AG09319 (cell line): ENCODE data around the gene SEMA3E.

ENCODE experiments used
- DNase-seq: peaks from one replicate; pipeline ENCODE4 v3.0.0-alpha.2; 2010; ENCODE audit warnings: low read depth; ENCODE audit errors: extremely low read depth
- TF ChIP-seq, protein P1 (sequence below): IDR thresholded peaks from 2 replicates; pipeline ENCODE4 v1.5.1; 2011; ENCODE audit warnings: low read depth, mild to moderate bottlenecking, inconsistent platforms, low read length, moderate library complexity

The SEMA3E gene

DNA sequence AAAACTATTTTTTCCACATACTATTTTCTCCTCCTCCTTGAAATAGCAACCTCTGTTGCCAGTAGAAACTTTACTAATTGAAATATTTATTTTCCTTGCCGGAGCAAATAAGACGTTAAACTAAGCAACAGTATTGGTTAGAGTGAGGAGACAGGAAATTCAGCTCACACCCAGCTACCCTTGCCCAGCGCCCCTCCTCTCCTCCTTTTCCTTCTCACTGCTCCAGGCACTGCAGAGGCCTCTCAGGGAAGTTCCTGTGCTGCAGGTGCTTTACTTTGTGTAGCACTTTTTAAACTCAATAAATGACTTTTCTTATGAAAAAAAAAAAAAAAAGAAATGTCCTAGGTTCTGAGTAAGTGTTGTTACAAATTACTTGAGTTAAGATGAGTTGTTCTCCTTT is 134.0 kb downstream of the SEMA3E start:
- DNase-seq, result no peak
- TF ChIP-seq, protein P1, sequence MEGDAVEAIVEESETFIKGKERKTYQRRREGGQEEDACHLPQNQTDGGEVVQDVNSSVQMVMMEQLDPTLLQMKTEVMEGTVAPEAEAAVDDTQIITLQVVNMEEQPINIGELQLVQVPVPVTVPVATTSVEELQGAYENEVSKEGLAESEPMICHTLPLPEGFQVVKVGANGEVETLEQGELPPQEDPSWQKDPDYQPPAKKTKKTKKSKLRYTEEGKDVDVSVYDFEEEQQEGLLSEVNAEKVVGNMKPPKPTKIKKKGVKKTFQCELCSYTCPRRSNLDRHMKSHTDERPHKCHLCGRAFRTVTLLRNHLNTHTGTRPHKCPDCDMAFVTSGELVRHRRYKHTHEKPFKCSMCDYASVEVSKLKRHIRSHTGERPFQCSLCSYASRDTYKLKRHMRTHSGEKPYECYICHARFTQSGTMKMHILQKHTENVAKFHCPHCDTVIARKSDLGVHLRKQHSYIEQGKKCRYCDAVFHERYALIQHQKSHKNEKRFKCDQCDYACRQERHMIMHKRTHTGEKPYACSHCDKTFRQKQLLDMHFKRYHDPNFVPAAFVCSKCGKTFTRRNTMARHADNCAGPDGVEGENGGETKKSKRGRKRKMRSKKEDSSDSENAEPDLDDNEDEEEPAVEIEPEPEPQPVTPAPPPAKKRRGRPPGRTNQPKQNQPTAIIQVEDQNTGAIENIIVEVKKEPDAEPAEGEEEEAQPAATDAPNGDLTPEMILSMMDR, result no peak

DNA sequence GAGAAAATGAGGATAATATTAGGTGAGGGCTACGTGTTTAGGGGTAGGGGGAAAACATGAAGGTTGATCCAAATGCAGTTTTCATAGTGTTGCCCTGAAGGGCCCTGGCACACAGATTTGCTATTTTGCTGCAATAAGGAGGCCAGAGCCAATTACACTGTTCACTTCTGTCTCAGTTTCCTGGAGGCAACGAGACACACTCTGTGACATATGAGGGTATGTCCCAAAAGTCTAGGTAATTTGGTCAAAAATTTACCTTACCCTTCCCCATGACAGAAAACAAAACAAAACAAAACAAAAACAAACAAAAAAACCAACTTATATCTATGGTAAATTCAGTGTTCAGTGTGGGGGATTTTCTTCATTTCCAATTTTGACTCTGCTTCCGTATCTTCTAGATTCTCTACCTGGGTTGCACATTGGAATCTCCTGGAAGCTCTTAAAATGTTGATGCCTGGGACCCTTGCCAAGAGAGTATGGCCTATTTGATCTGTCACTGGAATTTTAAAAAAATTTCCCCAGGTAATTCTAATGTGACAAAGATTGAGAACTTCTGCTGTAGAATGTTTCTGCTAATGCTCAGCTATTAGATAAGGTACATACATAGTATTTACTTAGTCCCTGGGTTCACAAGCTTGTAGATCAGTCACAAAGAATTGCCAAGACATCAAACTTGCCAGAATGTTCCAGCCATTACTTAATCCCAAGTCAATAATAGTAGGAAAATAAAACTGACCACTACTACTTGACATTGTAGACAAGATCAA is 139.5 kb downstream of the SEMA3E start:
- DNase-seq, result no peak
- TF ChIP-seq, protein P1, result no peak

DNA sequence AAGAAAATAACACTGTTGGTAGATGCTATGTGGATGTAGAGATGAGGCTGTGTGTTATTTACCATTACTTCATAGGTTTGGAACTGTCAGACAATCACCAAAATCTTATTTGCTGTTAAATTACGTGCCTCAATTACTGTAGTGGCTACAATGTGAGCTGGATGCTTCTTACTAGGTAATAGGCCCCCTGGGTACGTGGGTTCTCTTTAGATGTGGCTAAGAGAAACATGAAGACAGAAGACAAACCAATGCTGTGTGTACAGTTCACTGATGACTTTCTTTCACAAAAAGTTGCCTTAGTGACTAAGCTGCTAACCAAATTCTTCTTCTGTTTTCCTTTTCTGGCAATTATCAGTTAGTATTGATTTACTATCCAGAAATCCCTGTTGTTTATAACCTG is 144.6 kb downstream of the SEMA3E start:
- TF ChIP-seq, protein P1, result no peak
- DNase-seq, result no peak

DNA sequence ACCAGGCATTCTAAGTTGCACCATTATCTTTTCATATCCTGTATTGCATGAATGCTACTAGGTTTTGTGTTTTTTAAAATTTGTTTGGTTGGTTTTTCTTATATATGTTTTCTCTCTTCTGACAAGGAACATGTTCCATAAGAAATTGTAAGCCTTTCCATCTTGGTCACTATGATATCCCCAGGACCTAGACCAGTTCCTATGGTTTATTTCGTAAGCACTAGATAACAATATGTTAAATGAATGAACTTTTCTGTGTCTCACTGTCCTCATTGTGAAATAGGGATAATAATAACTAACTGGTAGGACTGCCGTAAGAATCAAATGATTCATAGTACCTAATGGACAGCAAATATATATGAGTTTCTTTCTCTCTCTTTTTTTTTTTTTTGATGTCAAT is 146.3 kb downstream of the SEMA3E start:
- TF ChIP-seq, protein P1, result no peak
- no peak for DNase-seq

DNA sequence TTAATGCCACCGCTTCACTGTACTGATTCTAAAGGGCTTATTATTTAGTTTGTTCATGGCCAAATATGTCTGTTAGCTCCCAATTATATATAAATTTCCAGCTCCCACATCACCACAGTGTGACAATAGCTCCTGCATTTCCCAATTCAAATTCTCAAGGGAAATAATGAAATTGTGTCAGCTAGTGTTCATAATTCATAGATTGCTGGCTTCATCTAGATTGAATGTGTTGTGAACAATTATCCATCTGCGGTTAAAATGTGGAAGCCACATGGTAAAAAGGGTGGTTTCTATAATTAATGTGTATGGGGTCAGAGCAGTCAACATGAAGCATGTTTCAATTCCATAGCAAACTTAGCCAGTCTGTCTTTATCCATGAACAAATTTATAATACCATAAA is 154.3 kb downstream of the SEMA3E start:
- no peak for DNase-seq
- TF ChIP-seq, protein P1, result no peak

DNA sequence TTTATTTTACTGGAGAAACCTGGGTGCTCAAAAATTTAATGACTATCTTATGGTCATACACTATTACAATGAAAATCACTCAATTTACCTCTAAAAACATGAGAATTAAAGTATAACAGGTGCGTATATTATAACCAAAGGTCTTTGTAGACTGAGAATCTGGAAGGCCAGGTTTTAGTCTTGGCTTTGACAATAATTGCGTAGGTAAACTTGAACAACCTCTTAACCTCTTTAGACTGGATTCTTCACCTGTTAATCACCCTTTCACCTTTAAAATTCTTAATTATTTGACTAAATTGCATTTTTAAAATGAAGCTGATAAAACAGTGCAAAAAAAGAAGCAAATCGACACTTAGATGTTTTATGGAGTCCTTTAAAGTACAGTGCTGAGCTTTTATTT is 156.1 kb downstream of the SEMA3E start:
- TF ChIP-seq, protein P1, result no peak

DNA sequence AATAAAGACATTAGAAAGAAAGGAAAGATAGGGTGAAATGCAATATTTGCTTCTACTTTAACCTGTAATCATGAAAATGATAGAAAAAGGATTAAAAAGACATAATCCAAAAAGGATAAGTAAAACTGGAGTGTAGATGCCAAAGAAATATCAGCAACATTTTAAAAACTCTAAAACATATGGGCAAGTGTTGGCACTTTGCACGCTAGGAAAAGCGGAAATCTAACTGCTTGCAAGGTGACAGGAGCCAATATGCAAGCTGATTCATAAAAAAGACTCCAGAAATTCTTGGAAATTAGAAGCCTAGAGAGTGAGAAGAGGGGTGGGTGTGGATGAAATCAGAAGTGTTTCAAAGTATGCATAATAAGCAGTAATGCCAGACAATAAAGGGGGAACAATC is 161.1 kb downstream of the SEMA3E start:
- DNase-seq, result no peak
- TF ChIP-seq, protein P1, result no peak

More for the DNA sequence above, 156.1 kb downstream of the SEMA3E start:
- no peak for DNase-seq
